ENCODE measurements around the gene UNC93B1. TPM values are rescaled to one million over a fixed set of nuclear protein-coding genes. Genes with fewer than 3 reads are reported as not detected.
A peak's percentile ranks its signal among the peaks of the same experiment; 100 is the strongest.
"Not testable (repeated sequence)": the region's sequence is repeated elsewhere in the genome, so short reads cannot be mapped to it uniquely, and the experiment has no call there.

The UNC93B1 gene
- total RNA-seq, 1 experiment from 2014 or later: 1.4 TPM

DNA sequence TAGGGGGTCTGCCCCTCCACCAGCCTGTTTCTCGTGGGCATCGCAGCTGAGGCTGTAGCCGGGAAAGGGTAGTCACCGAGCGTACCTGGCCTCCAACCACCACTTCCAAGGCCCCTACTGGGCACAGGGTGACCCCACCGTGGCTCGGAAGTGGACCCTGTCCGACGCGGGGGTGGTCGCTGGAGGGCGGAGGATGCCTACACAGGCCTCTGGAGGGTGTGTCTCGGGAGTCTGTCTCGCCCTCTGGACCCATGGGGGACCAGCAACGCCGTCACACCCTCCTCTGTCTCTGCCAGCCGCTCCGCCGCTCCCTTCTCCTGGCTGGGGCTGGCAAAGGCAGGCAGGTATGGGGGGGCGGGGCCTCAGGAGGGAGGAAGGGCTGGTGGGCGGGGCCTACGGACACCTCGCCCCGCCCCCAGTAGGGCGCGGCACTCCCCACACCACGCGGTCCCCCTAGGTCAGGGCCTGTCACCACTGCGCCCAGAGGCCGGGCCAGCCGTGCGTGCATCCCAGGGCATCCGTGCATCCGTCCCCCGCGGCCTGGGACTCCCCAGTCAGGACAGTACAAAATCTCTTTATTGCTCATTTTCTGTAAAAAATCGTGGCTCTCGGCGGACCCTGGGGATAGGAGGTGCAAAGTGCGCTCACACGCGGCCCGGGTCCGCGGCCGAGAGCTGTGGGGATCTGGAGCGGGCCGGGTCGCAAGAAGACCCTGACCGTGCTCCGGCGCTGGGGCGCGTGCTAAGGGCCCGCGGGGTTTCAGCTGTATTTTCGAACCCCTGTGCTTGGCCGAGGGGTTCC lies 13.2 kb downstream of the UNC93B1 start:
- DNase-seq (ENCODE audit: low spot score); H3K4me3 ChIP-seq (ENCODE audit: low read depth, low read length, poor library complexity, severe bottlenecking); BruUV-seq (replicated peaks); H3K27ac ChIP-seq (ENCODE audit: low read depth, low read length, poor library complexity, severe bottlenecking); H3K27me3 ChIP-seq (replicated peaks; ENCODE audit: insufficient read depth, low read depth, low read length, poor library complexity); H3K4me1 ChIP-seq (ENCODE audit: insufficient read depth, low read length, poor library complexity, severe bottlenecking); H3K36me3 ChIP-seq (ENCODE audit: insufficient read depth, low read length, poor library complexity, severe bottlenecking); POLR2A ChIA-PET (ENCODE audit: low non-redundant PET); CTCF ChIA-PET; H3K9me3 ChIP-seq (ENCODE audit: low read depth, low read length, poor library complexity, severe bottlenecking): not testable (repeated sequence)
- intact Hi-C loops (cut with micrococcal nuclease; ENCODE audit: unreplicated experiment): loop anchor here (10.0 kb wide), 1 partner anchor 146 kb away; no protein-coding TSS in a partner anchor

GRCh38 chr11:67985302-67985701 lies 18.6 kb downstream of the UNC93B1 start:
- POLR2A ChIA-PET (ENCODE audit: low non-redundant PET); H3K36me3 ChIP-seq (ENCODE audit: insufficient read depth, low read length, poor library complexity, severe bottlenecking); H3K9me3 ChIP-seq (ENCODE audit: low read depth, low read length, poor library complexity, severe bottlenecking); H3K27ac ChIP-seq (ENCODE audit: low read depth, low read length, poor library complexity, severe bottlenecking); H3K4me1 ChIP-seq (ENCODE audit: insufficient read depth, low read length, poor library complexity, severe bottlenecking); H3K4me3 ChIP-seq (ENCODE audit: low read depth, low read length, poor library complexity, severe bottlenecking); H3K27me3 ChIP-seq (replicated peaks; ENCODE audit: insufficient read depth, low read depth, low read length, poor library complexity); intact Hi-C loops (cut with micrococcal nuclease; ENCODE audit: unreplicated experiment); CTCF ChIA-PET; BruUV-seq (replicated peaks); DNase-seq (ENCODE audit: low spot score): not testable (repeated sequence)

DNA sequence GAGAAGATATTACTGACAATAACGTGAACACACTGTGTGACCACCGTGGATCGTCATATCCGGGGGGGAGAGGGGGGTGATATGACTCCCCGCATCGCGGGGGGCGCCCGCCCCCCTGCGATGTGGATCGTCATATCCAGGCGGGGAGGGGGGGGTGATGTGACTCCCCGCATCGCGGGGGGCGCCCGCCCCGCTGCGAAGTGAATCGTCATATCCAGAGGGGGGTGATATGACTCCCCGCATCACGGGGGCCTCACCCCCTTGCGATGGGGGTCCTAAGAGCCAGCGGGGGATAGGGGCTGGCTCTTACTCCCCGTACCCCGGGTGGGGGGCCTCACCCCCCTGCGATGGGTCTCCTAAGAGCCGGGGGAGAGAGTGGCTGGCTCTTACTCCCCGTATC lies 19.9 kb downstream of the UNC93B1 start:
- H3K4me1 ChIP-seq (ENCODE audit: insufficient read depth, low read length, poor library complexity, severe bottlenecking): no peaks in the 10 kb centered on the region
- ChIA-PET POLR2A (ENCODE audit: low non-redundant PET) (no interaction called here), CTCF (no interaction called here)
- peak overlapping the region; percentile 17 for H3K4me3 ChIP-seq (ENCODE audit: low read depth, low read length, poor library complexity, severe bottlenecking)
- TF ChIP-seq EZH2 (IDR thresholded peaks at IDR 0.05; ENCODE audit: borderline replicate concordance, low read depth, low read length, poor library complexity, severe bottlenecking) (no peak), CTCF (conservative IDR thresholded peaks at IDR 0.05; ENCODE audit: low read depth, low read length) (no peak)
- H3K27me3 ChIP-seq (replicated peaks; ENCODE audit: insufficient read depth, low read depth, low read length, poor library complexity): no peaks in the 10 kb centered on the region
- no peak for DNase-seq (ENCODE audit: low spot score)
- no peaks in the 10 kb centered on the region for H3K9me3 ChIP-seq (ENCODE audit: low read depth, low read length, poor library complexity, severe bottlenecking)
- BruUV-seq (replicated peaks): no TSS peak
- H3K27ac ChIP-seq (ENCODE audit: low read depth, low read length, poor library complexity, severe bottlenecking): no peak overlapping the region
- intact Hi-C loops (cut with micrococcal nuclease; ENCODE audit: unreplicated experiment): no loop called here
- no peaks in the 10 kb centered on the region for H3K36me3 ChIP-seq (ENCODE audit: insufficient read depth, low read length, poor library complexity, severe bottlenecking)

DNA sequence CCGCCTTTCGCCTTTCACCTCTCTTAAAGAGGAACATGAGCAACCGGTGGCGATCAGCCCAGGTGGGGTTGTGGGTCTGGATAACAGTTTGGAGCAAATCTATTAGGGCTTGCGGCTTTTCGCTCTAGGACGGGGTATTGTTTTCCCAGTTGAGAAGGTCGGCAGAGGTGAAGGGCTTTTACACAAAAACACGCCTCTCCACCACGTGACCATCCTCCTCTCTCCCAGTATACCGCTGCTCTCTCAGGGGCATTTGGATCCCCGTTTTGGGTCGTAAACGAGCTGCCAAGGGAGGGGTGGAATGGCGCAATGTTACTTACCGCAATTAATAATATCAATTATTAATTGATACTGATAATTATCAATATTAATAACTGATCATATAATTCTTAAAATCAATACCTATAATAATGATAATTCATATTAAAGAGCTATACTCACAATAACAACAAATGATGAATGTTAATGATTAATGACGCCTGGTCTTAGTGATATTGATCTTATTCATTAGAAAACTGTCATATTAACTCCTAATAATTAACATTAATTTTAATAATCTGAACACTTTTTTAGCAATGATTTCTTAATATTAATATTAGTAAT lies 21.5 kb downstream of the UNC93B1 start:
- H3K36me3 ChIP-seq (ENCODE audit: insufficient read depth, low read length, poor library complexity, severe bottlenecking); H3K27ac ChIP-seq (ENCODE audit: low read depth, low read length, poor library complexity, severe bottlenecking); DNase-seq (ENCODE audit: low spot score); H3K4me1 ChIP-seq (ENCODE audit: insufficient read depth, low read length, poor library complexity, severe bottlenecking); H3K4me3 ChIP-seq (ENCODE audit: low read depth, low read length, poor library complexity, severe bottlenecking); H3K27me3 ChIP-seq (replicated peaks; ENCODE audit: insufficient read depth, low read depth, low read length, poor library complexity); intact Hi-C loops (cut with micrococcal nuclease; ENCODE audit: unreplicated experiment); BruUV-seq (replicated peaks); H3K9me3 ChIP-seq (ENCODE audit: low read depth, low read length, poor library complexity, severe bottlenecking): not testable (repeated sequence)
- ChIA-PET POLR2A (ENCODE audit: low non-redundant PET) (interaction anchor here (0.6 kb wide), 1 partner anchor 24 kb away, joined by 3 read pairs; no protein-coding TSS in a partner anchor), CTCF (interaction anchor here (0.6 kb wide), 1 partner anchor 650 kb away, joined by 3 read pairs; no protein-coding TSS in a partner anchor)

GRCh38 chr11:67981226-67981625 lies 22.7 kb downstream of the UNC93B1 start:
- POLR2A ChIA-PET (ENCODE audit: low non-redundant PET); BruUV-seq (replicated peaks); H3K27ac ChIP-seq (ENCODE audit: low read depth, low read length, poor library complexity, severe bottlenecking): not testable (repeated sequence)

DNA sequence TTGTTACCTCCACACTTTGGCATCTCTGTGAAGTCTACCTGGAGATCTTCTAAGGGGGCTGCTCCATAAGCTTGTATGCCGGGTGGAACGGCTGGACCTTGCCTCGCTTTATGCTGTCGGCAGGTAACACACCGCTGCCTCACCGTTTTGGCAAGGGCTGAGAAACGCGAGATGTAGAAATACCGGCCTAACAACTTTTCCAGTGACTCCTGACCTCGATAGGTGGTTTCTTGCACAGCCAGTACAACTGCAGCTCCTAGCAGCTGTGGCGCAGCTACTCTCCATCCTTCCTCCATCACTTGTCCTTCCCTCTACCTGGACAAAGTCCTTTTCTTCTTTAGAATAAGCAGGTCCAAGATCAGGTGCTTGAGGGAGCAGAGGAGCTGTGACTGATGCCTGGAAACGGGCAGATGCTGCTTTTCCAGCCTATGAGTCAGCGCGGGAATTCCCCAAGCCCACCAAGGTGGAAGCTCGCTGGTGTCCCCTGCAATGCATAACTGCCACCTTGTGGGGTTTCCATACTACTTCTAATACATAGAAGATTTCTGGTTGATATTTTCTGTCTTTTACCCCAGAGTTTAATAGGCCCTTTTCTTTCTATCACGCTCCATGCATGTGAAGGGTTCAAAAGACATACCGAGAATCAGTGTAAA lies 25.0 kb downstream of the UNC93B1 start:
- H3K27ac ChIP-seq (ENCODE audit: low read depth, low read length, poor library complexity, severe bottlenecking); H3K4me3 ChIP-seq (ENCODE audit: low read depth, low read length, poor library complexity, severe bottlenecking); CTCF ChIA-PET; H3K4me1 ChIP-seq (ENCODE audit: insufficient read depth, low read length, poor library complexity, severe bottlenecking); POLR2A ChIA-PET (ENCODE audit: low non-redundant PET); DNase-seq (ENCODE audit: low spot score); H3K27me3 ChIP-seq (replicated peaks; ENCODE audit: insufficient read depth, low read depth, low read length, poor library complexity); BruUV-seq (replicated peaks); intact Hi-C loops (cut with micrococcal nuclease; ENCODE audit: unreplicated experiment); H3K36me3 ChIP-seq (ENCODE audit: insufficient read depth, low read length, poor library complexity, severe bottlenecking); H3K9me3 ChIP-seq (ENCODE audit: low read depth, low read length, poor library complexity, severe bottlenecking): not testable (repeated sequence)

More at GRCh38 chr11:67981226-67981625, 22.7 kb downstream of the UNC93B1 start:
- intact Hi-C loops (cut with micrococcal nuclease; ENCODE audit: unreplicated experiment); H3K36me3 ChIP-seq (ENCODE audit: insufficient read depth, low read length, poor library complexity, severe bottlenecking); H3K4me1 ChIP-seq (ENCODE audit: insufficient read depth, low read length, poor library complexity, severe bottlenecking); H3K9me3 ChIP-seq (ENCODE audit: low read depth, low read length, poor library complexity, severe bottlenecking); H3K27me3 ChIP-seq (replicated peaks; ENCODE audit: insufficient read depth, low read depth, low read length, poor library complexity); H3K4me3 ChIP-seq (ENCODE audit: low read depth, low read length, poor library complexity, severe bottlenecking); CTCF ChIA-PET; DNase-seq (ENCODE audit: low spot score): not testable (repeated sequence)
